NT2/D1 (cell line): ENCODE measurements around the gene CEP112.

Experiments used
- YY1 ChIP-seq: IDR thresholded peaks from 2 replicates; pipeline ENCODE4 v1.6.1; 2011; ENCODE audit not compliant: insufficient read length, insufficient read depth
- ZNF274 ChIP-seq: IDR thresholded peaks from 2 replicates; pipeline ENCODE4 v1.6.1; 2011; ENCODE audit warnings: mild to moderate bottlenecking, low read depth, low read length

DNA sequence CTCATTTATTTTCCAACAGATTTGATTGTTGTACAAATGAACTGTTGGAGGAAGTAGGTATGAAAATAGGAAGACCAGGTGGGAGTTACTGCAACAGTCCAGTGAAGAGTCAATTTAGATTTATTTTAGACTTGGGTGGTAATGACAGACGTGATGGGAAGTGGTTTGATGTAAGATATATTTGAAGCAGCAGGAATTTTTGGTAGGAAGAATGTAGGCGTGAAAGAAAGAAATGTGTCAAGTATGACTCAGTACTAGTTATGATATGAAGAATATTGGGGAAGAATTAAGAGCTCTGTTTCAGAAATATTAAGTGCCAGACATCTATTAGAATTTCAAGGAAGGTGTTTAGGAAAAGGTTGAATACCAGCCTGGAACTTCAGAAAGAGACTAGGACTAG, 382.6 kb downstream of the CEP112 start:
- TF ChIP-seq YY1 = no peak
- TF ChIP-seq ZNF274 = no peak
